ENCODE measurements around the gene WDR1.

Gene WDR1

GRCh38 chr4:10040049-10040892 lies 76.3 kb downstream of the WDR1 start:
- no peak for DNase-seq (ENCODE audit: low spot score)

- DNase-seq (ENCODE audit: low spot score) = no peak
Observed at GRCh38 chr4:10036807-10037342, 79.7 kb downstream of the WDR1 start.

GRCh38 chr4:10035130-10035529 lies 81.5 kb downstream of the WDR1 start:
- no peak for DNase-seq (ENCODE audit: low spot score)

- no peak for DNase-seq (ENCODE audit: low spot score)
Observed at GRCh38 chr4:10034612-10035104, 81.9 kb downstream of the WDR1 start.

- no peak for DNase-seq (ENCODE audit: low spot score)
Observed at GRCh38 chr4:10034136-10034535, 82.5 kb downstream of the WDR1 start.

GRCh38 chr4:10033191-10033881 lies 83.3 kb downstream of the WDR1 start:
- no peak for DNase-seq (ENCODE audit: low spot score)

- no peak for DNase-seq (ENCODE audit: low spot score)
Observed at GRCh38 chr4:10032625-10033024, 84.0 kb downstream of the WDR1 start.

- no peak for DNase-seq (ENCODE audit: low spot score)
Observed at GRCh38 chr4:10031668-10032590, 84.7 kb downstream of the WDR1 start.

GRCh38 chr4:10030972-10031667 lies 85.5 kb downstream of the WDR1 start:
- no peak for DNase-seq (ENCODE audit: low spot score)

GRCh38 chr4:10029403-10029802 lies 87.2 kb downstream of the WDR1 start:
- DNase-seq (ENCODE audit: low spot score) = no peak

GRCh38 chr4:10028910-10029309 lies 87.7 kb downstream of the WDR1 start:
- no peak for DNase-seq (ENCODE audit: low spot score)

GRCh38 chr4:10026485-10026884 lies 90.1 kb downstream of the WDR1 start:
- no peak for DNase-seq (ENCODE audit: low spot score)

GRCh38 chr4:10025230-10025806 lies 91.3 kb downstream of the WDR1 start:
- DNase-seq (ENCODE audit: low spot score) = no peak

Data from CD4-positive, alpha-beta T cell treated with Interleukin-6 at 100 ng/mL for 8 hours (primary cell).